Suppressor macrophage treated with lipopolysaccharide for 4 hours (primary cell): Measurements from ENCODE around the gene YY1AP1.
A peak's percentile ranks its signal among the peaks of the same experiment; 100 is the strongest.
"Not testable (repeated sequence)": the region's sequence is repeated elsewhere in the genome, so short reads cannot be mapped to it uniquely, and the experiment has no call there.

Experiments
- DNase-seq: peaks from one replicate; pipeline ENCODE4 v3.0.0-alpha.2; 2020

Gene YY1AP1

DNA sequence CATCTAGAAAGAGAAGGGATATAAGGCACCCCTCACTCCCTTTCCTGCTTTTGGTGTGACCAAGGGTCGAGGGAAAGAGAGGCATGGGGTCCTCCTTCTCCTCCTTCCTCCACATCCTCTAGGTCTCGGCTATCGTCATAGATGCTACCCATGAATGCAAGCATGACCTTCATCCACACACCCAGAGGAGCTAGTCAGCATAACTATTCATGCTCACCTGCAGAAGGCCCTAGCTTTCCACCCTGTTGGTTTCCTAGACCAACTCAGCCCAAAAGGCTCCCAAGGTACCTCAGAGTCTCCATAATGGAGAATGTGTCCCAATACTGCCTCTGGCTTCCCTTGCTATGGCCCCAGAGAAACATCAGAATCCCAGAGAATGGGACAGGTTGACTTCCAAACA lies 45.3 kb downstream of the YY1AP1 start:
- no peak for DNase-seq

DNA sequence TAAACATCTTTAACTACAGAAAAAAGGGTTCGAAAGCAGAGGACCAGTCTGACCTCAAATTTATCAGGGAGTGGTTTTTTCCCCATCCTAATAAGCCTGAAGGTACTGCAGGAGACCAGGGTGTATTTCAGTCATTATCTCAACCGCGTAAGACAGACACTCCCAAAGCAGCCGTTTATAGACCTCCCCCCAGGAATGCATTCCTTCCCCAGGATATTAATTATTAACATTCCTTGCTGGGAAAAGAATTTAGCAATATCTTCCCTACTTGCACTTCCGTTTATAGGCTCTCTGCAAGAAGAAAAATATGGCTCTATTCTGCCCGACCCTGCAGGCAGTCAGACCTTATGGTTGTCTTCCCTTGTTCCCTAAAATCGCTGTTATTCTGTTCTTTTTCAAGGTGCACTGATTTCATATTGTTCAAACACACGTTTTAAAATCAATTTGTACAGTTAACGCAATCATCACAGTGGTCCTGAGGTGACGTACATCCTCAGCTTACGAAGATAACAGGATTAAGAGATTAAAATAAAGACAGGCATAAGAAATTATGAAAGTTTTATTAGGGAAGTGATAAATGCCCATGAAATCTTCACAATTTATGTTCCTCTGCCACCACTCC lies 45.9 kb downstream of the YY1AP1 start:
- not testable (repeated sequence) for DNase-seq

DNA sequence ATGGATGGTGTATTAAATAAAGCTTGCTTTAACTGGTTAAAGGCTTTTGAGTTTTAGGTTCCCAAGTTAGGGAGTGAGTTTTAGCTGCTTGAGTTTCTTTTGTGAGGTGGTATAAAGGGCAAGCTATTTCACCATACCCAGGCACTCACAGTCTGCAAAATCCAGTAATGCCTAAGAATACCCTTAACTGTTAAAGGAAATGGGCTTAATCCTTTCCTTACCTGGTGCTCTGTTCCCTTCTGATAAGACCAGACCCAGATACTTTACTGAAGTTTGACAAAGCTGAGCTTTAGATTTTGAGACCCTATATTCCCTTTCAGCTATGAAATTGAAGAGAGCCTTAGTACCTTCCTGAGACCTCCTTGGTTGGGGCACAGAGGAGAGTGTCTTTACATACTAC lies 48.2 kb downstream of the YY1AP1 start:
- DNase-seq, result no peak

DNA sequence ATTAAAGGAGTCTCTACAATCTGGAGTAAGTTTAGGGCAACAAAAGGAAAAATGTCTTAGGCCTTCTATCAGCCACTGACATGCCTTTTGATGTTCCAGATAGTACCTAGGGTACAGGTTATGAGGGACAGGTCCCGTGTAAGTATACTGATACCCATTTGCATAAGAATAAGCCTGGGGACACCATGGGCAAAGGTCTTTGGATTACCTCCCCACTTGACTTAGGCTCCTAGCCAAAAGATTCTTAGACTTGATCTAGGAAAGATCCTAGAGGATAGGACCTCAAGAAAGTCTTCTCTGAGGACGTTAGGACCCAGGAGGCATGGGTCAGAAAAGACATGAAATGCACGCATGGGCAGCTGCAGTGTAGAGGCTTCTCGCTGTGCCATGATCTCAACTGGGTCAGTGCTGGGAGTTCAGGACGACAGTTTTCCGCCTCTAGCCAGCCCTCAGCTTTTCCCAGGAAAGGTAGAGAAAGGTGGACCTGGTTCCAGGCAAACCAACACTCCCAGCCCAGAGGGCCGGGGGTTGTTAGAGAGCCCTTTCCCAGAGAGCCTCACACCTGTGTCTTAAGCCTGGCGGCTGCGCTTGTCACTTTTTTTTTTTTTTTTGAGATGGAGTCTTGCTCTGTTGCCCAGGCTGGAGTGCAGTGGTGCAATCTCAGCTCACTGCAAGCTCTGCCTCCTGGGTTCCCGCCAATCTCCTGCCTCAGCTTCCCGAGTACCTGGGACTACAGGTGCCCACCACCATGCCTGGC lies 52.0 kb downstream of the YY1AP1 start:
- DNase-seq, result no peak

DNA sequence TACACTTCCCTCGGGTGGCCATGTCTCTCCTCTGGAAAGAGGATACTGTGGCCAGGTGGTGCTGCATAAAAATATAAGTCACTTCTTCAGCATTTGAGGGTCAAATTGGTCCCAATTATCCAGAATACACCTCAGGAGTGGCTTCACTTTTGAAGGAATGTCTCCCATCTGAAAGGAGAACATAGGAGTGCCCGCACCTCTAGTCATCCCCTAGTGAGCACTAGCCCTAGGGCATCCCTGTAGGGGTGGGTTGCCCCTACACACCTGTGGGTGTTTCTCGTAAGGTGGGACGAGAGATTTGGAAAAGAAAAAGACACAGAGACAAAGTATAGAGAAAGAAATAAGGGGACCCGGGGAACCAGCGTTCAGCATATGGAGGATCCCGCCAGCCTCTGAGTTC lies 62.1 kb downstream of the YY1AP1 start:
- not testable (repeated sequence) for DNase-seq

DNA sequence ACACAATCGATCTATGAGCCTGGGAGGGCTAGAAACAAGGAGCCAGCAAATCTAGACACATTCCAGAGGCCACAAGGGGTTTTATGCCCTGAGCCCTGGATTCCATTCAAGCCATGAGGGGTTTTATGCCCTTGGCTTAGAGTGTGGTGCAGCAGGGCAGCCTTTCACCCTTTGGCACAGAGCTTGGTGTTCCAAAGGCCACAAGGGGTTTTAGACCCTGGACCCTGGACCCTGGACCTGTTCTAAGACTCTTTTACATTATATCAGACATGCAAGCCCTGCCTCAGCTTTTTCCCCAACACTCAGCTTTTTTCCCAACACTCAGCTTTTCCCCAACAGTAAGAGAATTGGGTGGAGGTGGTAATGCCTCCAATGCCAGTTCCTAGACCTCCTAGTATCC lies 65.2 kb downstream of the YY1AP1 start:
- DNase-seq, result no peak

DNA sequence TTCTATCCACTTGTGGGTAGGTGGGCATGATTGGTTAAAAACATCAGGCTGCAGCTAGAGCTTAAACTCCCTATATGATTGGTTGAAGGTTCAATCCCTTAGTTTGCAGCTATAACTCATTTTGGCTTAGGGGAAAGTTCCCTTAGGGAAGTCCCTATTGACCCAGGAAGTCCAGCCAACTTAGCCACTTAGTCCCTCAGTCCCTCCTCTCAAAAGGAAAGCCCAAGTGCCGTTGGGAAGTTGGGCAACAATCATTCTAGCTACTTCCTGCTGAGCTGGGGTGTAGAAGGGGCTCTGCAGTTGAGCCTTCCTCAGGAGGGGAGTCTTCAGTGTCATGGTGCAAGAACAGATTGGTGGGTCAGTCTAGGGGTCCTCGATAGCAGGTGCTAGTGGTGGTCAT lies 66.4 kb downstream of the YY1AP1 start:
- peak; percentile 37 for DNase-seq

DNA sequence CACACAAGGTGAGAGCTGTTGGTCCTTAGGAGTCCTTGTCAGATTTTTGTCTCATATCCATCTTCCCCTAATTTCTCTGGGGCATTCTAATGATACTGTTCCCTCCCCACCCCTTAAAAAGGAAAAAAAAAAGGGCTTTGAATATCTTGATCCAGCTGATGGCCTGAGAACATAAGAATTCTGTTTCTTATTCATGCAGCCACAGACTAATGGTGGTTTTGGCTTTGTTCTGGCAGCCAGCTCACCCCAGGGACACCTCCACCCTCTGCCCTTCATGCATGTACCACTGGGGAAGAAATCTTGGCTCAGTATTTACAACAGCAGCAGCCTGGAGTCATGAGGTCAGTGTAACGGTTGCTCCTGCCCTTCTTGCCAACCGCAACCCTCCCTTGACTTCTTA lies 75.3 kb downstream of the YY1AP1 start:
- DNase-seq, result not testable (repeated sequence)

DNA sequence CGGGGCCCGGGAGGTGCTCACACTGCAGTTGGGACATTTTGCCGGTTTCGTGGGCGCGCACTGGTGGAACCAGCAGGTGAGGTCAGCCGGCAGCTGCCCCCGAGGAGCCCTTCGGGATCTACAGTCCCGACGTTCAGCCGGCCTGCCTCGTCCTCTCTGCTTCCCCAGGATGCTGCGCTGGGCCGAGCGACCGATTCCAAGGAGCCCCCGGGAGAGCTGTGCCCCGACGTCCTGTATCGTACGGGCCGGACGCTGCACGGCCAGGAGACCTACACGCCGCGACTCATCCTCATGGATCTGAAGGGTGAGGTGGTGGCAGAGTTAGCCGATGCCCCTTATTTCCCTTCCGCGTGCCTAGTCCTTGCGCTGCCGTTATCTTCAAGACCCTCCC lies 78.3 kb downstream of the YY1AP1 start:
- DNase-seq, result not testable (repeated sequence)

DNA sequence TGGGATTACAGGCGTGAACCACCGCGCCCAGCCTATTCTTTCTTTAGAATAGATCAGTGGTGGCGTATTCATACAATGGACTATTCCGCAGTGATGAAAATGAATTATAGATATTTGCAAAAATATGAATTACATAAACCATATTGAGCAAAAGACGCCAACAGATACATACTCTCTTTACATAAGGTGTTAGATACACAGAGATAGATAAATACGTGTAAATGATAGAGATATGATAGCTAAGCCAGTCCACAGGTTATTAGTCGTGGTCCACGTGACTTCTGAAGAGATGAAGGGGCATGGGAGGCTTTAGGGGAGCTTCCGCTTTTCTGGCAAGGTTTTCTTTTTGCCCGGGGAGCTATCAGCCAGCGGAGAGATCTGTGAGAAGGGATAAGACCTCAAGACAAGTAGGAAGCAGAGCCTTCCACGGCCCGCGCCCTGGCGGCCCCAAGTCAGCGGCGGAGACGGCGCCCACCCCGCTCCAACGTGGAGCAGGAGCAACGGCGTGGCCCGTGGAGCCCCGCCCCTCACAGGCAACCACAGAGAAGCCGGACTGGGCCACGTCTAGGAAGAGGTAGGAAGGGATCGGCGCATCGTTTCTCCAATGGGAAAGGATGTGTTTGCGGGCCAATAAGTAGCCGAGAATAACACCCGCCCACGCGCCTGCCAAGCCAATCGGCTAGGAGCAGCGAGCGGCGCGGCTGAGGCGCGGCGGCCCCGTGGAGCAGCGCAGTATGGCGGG lies 78.9 kb downstream of the YY1AP1 start, which contains the start of gene MSTO1:
TSS of gene MSTO1 (plus strand) at position 704 of the 742 bp plus-strand sequence. CDS start at position 735, 31 bp downstream.
- peak; percentile 99 for DNase-seq
